GM12878 (cell line): ENCODE measurements around the gene PROKR1. TPM values are rescaled to one million over a fixed set of nuclear protein-coding genes. Genes with fewer than 3 reads are reported as not detected.
"Not testable (repeated sequence)": the region's sequence is repeated elsewhere in the genome, so short reads cannot be mapped to it uniquely, and the experiment has no call there.

Source experiments
- ATAC-seq: fragments of 200-7000 bp; cut with Tn5 transposase; 3 replicates; pipeline ENCODE4 v1.9.1; 2020; ENCODE audit warnings: mild to moderate bottlenecking, moderate library complexity
- BruUV-seq: library from RNA; stranded (reverse); fragments of 400-500 nt; replicated peaks from 2 replicates; lab custom pipeline; 2021; lab: Mats Ljungman, UMichigan
- CTCF ChIA-PET: fragments of 300-600 bp; sonication (Branson Sonifier 250); formaldehyde crosslinking; extraction: SDS; loops from one replicate; lab custom pipeline; 2021; ENCODE audit warnings: inconsistent platforms; lab: Yijun Ruan, JAX
- POLR2A ChIA-PET: fragments of 350-600 bp; formaldehyde crosslinking; extraction: SDS; loops from one replicate; lab custom pipeline; 2021; ENCODE audit warnings: inconsistent platforms; lab: Charles Lee
- RAD21 ChIA-PET: fragments of 300-600 bp; sonication (Branson Sonifier 250); formaldehyde crosslinking; loops from one replicate; lab custom pipeline; 2023; ENCODE audit warnings: antibody characterized with exemption; ENCODE audit not compliant: unreplicated experiment; lab: Charles Lee
- SMC1A ChIA-PET: fragments of 300-600 bp; sonication (Branson Sonifier 250); formaldehyde crosslinking; loops from one replicate; lab custom pipeline; 2023; ENCODE audit not compliant: unreplicated experiment, uncharacterized antibody; lab: Charles Lee
- DNase-seq: peaks from one replicate; pipeline ENCODE4 v3.0.0-alpha.2; 2011; ENCODE audit warnings: low read depth, low spot score
- FAIRE-seq: peaks from 3 replicates; lab custom pipeline; 2011; peaks lifted over from hg19 to GRCh38; lab: Jason Lieb, UNC
- H2AFZ ChIP-seq: 2 replicates; pipeline ENCODE4 v1.6.0; 2011; ENCODE audit warnings: low read depth, low read length, control low read depth; ENCODE audit not compliant: control insufficient read depth
- H3K27ac ChIP-seq: 2 replicates; pipeline ENCODE4 v1.5.1; 2011; ENCODE audit warnings: control low read depth; ENCODE audit not compliant: control insufficient read depth, insufficient read depth
- H3K27me3 ChIP-seq, 2 experiments: replicated peaks in 1 of 2; 2 replicates each; pipeline versions ENCODE4 v1.6.0 to v1.6.1; 2011; ENCODE audit warnings: low read length in 1 of 2; ENCODE audit not compliant: control insufficient read depth in 2 of 2, insufficient read depth in 2 of 2
- H3K36me3 ChIP-seq, 2 experiments: 2 replicates each; pipeline ENCODE4 v1.5.1; 2011; ENCODE audit warnings: low read length in 1 of 2; ENCODE audit not compliant: control insufficient read depth in 2 of 2, insufficient read depth in 2 of 2
- H3K4me1 ChIP-seq: 2 replicates; pipeline ENCODE4 v1.6.1; 2011; ENCODE audit warnings: mild to moderate bottlenecking, low read length, moderate library complexity, mixed read lengths; ENCODE audit not compliant: control insufficient read depth, insufficient read depth
- H3K4me2 ChIP-seq: 2 replicates; pipeline ENCODE4 v1.6.0; 2011; ENCODE audit warnings: control low read depth; ENCODE audit not compliant: control insufficient read depth, insufficient read depth
- H3K4me3 ChIP-seq: fragments of 200-600 bp; sonication (generic); 2 replicates; pipeline ENCODE4 v1.5.1; 2016
- H3K79me2 ChIP-seq: 2 replicates; pipeline ENCODE4 v1.6.0; 2011; ENCODE audit warnings: low read length; ENCODE audit not compliant: control insufficient read depth, insufficient read depth
- H3K9ac ChIP-seq: 2 replicates; pipeline ENCODE4 v1.8.0; 2011; ENCODE audit warnings: low read length, control low read depth, mixed read lengths; ENCODE audit not compliant: control insufficient read depth, insufficient read depth
- H3K9me3 ChIP-seq: replicated peaks from 3 replicates; pipeline ENCODE4 v1.5.1; 2011; ENCODE audit warnings: mild to moderate bottlenecking, low read length; ENCODE audit not compliant: control insufficient read depth, insufficient read depth
- H4K20me1 ChIP-seq: 2 replicates; pipeline ENCODE4 v1.6.0; 2011; ENCODE audit not compliant: control insufficient read depth, insufficient read depth
- WGBS: methylation state at CpG from one replicate; pipeline ENCODE4 v1.1.6; 2016; ENCODE audit warnings: low lambda C conversion rate; ENCODE audit not compliant: insufficient replicate concordance, insufficient coverage; ENCODE audit errors: missing lambda C conversion rate; 5-methylcytosine and 5-hydroxymethylcytosine counted together
- in situ Hi-C: fragments of 300-500 bp; cut with MboI; formaldehyde crosslinking; loops from 9 replicates; pipeline ENCODE4 v1.14.3; 2018; ENCODE audit warnings: mixed read lengths
- intact Hi-C: fragments of 100-400 bp; cut with micrococcal nuclease; formaldehyde crosslinking; loops from one replicate; pipeline ENCODE4 v1.14.2; 2022; ENCODE audit not compliant: unreplicated experiment
- polyA plus RNA-seq, 11 experiments: library from polyadenylated mRNA; depleted of rRNA in 4 of 11; unstranded in 6 of 11; stranded (reverse) in 5 of 11; fragments of >200 nt; fragmentation: Nextera tagmentation in 4 of 11; fragmentation: Illumina TruSeq in 1 of 11; extraction: Ambion mirVana in 4 of 11; extraction: Trizol in 1 of 11; gene quantifications; 1 replicate in 1 of 11; 2 replicates in 10 of 11; pipeline versions ENCODE4 v1.2.1 to v1.2.3, GENCODE V29; 2011 to 2016; ENCODE audit warnings: inconsistent platforms in 2 of 11, missing spikeins in 2 of 11, low read depth in 1 of 11
- total RNA-seq, 4 experiments: library from RNA; depleted of rRNA in 3 of 4; stranded (reverse); fragments of >200 nt in 3 of 4; fragmentation: Illumina TruSeq in 1 of 4; extraction: Trizol in 1 of 4; gene quantifications; 2 replicates each; pipeline versions ENCODE4 v1.2.1 to v1.2.3, GENCODE V29; 2013 to 2021
- TF ChIP-seq, protein P1 (sequence below): IDR thresholded peaks from 2 replicates; pipeline ENCODE4 v1.6.1; 2012; ENCODE audit warnings: low read length, inconsistent platforms

The PROKR1 gene
- total and polyA plus RNA-seq, 10 of the 15 experiments (the other 5 are each of a cell fraction or from before 2014, with no cell fraction given), result 0.01 to 0.02 TPM; not detected in 8

DNA sequence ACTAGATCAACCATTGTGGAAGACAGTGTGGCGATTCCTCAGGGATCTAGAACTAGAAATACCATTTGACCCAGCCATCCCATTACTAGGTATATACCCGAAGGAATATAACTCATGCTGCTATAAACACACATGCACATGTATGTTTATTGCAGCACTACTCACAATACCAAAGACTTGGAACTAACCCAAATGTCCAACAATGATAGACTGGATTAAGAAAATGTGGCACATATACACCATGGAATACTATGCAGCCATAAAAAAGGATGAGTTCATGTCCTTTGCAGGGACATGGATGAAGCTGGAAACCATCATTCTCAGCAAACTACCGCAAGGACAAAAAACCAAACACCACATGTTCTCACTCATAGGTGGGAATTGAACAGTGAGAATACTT lies 42.9 kb upstream of the PROKR1 start:
- RAD21 ChIA-PET, FAIRE-seq, in situ Hi-C loops, BruUV-seq, H3K79me2 ChIP-seq, intact Hi-C loops, H2AFZ ChIP-seq, H3K4me2 ChIP-seq, ATAC-seq, H3K9me3 ChIP-seq, H3K9ac ChIP-seq, H3K27ac ChIP-seq, CTCF ChIA-PET, H3K36me3 ChIP-seq, H4K20me1 ChIP-seq, H3K4me1 ChIP-seq, H3K27me3 ChIP-seq, DNase-seq, H3K4me3 ChIP-seq, POLR2A ChIA-PET: not testable (repeated sequence)
- 50% methylated on average over 2 of the region's 3 CpGs for WGBS
- SMC1A ChIA-PET, result interaction anchor here (0.7 kb wide), 1 partner anchor 131 kb away, joined by 4 read pairs; no protein-coding TSS in a partner anchor

DNA sequence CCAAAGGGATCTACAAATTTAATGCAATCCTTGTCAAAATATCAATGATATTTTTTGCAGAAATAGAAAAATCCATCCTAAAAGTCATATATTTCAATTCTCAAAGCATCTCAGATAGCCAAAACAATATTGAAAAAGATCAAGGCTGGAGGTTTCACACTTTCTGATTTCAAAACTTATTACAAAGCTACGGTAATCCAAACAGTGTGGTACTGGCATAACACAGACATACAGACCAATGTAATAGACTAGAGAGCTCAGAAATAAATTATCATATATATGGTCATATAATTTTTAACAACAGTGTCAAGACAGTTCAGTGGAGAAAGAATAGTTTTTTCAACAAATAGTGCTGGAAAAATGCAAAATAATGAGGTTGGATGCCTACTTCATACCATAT lies 40.3 kb upstream of the PROKR1 start:
- no peaks in the 10 kb centered on the region for H3K9me3 ChIP-seq
- WGBS, result 42% methylated on average over 1 of the region's 1 CpG
- FAIRE-seq (no peak), DNase-seq (no peak), ATAC-seq (no peak)
- no TSS peak for BruUV-seq
- no peak overlapping the region for H2AFZ ChIP-seq
- no peak overlapping the region for H3K9ac ChIP-seq
- H3K27me3 ChIP-seq, result no peaks in the 10 kb centered on the region
- H3K36me3 ChIP-seq, result no peaks in the 10 kb centered on the region
- intact Hi-C loops, result no loop called here
- H4K20me1 ChIP-seq, result no peaks in the 10 kb centered on the region
- ChIA-PET SMC1A (no interaction called here), CTCF (interaction anchor here (3.1 kb wide), 1 partner anchor 7 kb away, joined by 10 read pairs; no protein-coding TSS in a partner anchor), RAD21 (no interaction called here), POLR2A (no interaction called here)
- no peaks in the 10 kb centered on the region for H3K4me1 ChIP-seq
- H3K27ac ChIP-seq, result no peak overlapping the region
- no peak overlapping the region for H3K4me2 ChIP-seq
- TF ChIP-seq, protein P1, sequence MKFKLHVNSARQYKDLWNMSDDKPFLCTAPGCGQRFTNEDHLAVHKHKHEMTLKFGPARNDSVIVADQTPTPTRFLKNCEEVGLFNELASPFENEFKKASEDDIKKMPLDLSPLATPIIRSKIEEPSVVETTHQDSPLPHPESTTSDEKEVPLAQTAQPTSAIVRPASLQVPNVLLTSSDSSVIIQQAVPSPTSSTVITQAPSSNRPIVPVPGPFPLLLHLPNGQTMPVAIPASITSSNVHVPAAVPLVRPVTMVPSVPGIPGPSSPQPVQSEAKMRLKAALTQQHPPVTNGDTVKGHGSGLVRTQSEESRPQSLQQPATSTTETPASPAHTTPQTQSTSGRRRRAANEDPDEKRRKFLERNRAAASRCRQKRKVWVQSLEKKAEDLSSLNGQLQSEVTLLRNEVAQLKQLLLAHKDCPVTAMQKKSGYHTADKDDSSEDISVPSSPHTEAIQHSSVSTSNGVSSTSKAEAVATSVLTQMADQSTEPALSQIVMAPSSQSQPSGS, result no peak
- in situ Hi-C loops, result no loop called here
- H3K4me3 ChIP-seq, result no peak overlapping the region
- H3K79me2 ChIP-seq, result no peaks in the 10 kb centered on the region
